GM12878 (cell line): Measurements from ENCODE around the gene HEG1. TPM values are rescaled to one million over a fixed set of nuclear protein-coding genes. Genes with fewer than 3 reads are reported as not detected.

Experiments
- ATAC-seq: fragments of 200-7000 bp; cut with Tn5 transposase; 3 replicates; pipeline ENCODE4 v1.9.1; 2020; ENCODE audit warnings: mild to moderate bottlenecking, moderate library complexity
- BruUV-seq: library from RNA; stranded (reverse); fragments of 400-500 nt; replicated peaks from 2 replicates; lab custom pipeline; 2021; lab: Mats Ljungman, UMichigan
- CTCF ChIA-PET: fragments of 300-600 bp; sonication (Branson Sonifier 250); formaldehyde crosslinking; extraction: SDS; loops from one replicate; lab custom pipeline; 2021; ENCODE audit warnings: inconsistent platforms; lab: Yijun Ruan, JAX
- POLR2A ChIA-PET: fragments of 350-600 bp; formaldehyde crosslinking; extraction: SDS; loops from one replicate; lab custom pipeline; 2021; ENCODE audit warnings: inconsistent platforms; lab: Charles Lee
- RAD21 ChIA-PET: fragments of 300-600 bp; sonication (Branson Sonifier 250); formaldehyde crosslinking; loops from one replicate; lab custom pipeline; 2023; ENCODE audit warnings: antibody characterized with exemption; ENCODE audit not compliant: unreplicated experiment; lab: Charles Lee
- SMC1A ChIA-PET: fragments of 300-600 bp; sonication (Branson Sonifier 250); formaldehyde crosslinking; loops from one replicate; lab custom pipeline; 2023; ENCODE audit not compliant: unreplicated experiment, uncharacterized antibody; lab: Charles Lee
- DNase-seq: peaks from one replicate; pipeline ENCODE4 v3.0.0-alpha.2; 2011; ENCODE audit warnings: low read depth, low spot score
- FAIRE-seq: peaks from 3 replicates; lab custom pipeline; 2011; peaks lifted over from hg19 to GRCh38; lab: Jason Lieb, UNC
- H2AFZ ChIP-seq: 2 replicates; pipeline ENCODE4 v1.6.0; 2011; ENCODE audit warnings: low read depth, low read length, control low read depth; ENCODE audit not compliant: control insufficient read depth
- H3K27ac ChIP-seq: 2 replicates; pipeline ENCODE4 v1.5.1; 2011; ENCODE audit warnings: control low read depth; ENCODE audit not compliant: control insufficient read depth, insufficient read depth
- H3K27me3 ChIP-seq, 2 experiments: replicated peaks in 1 of 2; 2 replicates each; pipeline versions ENCODE4 v1.6.0 to v1.6.1; 2011; ENCODE audit warnings: low read length in 1 of 2; ENCODE audit not compliant: control insufficient read depth in 2 of 2, insufficient read depth in 2 of 2
- H3K36me3 ChIP-seq, 2 experiments: 2 replicates each; pipeline ENCODE4 v1.5.1; 2011; ENCODE audit warnings: low read length in 1 of 2; ENCODE audit not compliant: control insufficient read depth in 2 of 2, insufficient read depth in 2 of 2
- H3K4me1 ChIP-seq: 2 replicates; pipeline ENCODE4 v1.6.1; 2011; ENCODE audit warnings: mild to moderate bottlenecking, low read length, moderate library complexity, mixed read lengths; ENCODE audit not compliant: control insufficient read depth, insufficient read depth
- H3K4me2 ChIP-seq: 2 replicates; pipeline ENCODE4 v1.6.0; 2011; ENCODE audit warnings: control low read depth; ENCODE audit not compliant: control insufficient read depth, insufficient read depth
- H3K4me3 ChIP-seq: fragments of 200-600 bp; sonication (generic); 2 replicates; pipeline ENCODE4 v1.5.1; 2016
- H3K79me2 ChIP-seq: 2 replicates; pipeline ENCODE4 v1.6.0; 2011; ENCODE audit warnings: low read length; ENCODE audit not compliant: control insufficient read depth, insufficient read depth
- H3K9ac ChIP-seq: 2 replicates; pipeline ENCODE4 v1.8.0; 2011; ENCODE audit warnings: low read length, control low read depth, mixed read lengths; ENCODE audit not compliant: control insufficient read depth, insufficient read depth
- H3K9me3 ChIP-seq: replicated peaks from 3 replicates; pipeline ENCODE4 v1.5.1; 2011; ENCODE audit warnings: mild to moderate bottlenecking, low read length; ENCODE audit not compliant: control insufficient read depth, insufficient read depth
- H4K20me1 ChIP-seq: 2 replicates; pipeline ENCODE4 v1.6.0; 2011; ENCODE audit not compliant: control insufficient read depth, insufficient read depth
- BCLAF1 ChIP-seq: fragments of 450-650 bp; IDR thresholded peaks from 2 replicates; pipeline ENCODE4 v1.6.1; 2017; ENCODE audit warnings: antibody characterized with exemption, mild to moderate bottlenecking, moderate library complexity
- IRF4 ChIP-seq: IDR thresholded peaks from 2 replicates; pipeline ENCODE4 v1.6.1; 2011; ENCODE audit warnings: low read depth, low read length
- NR2C1 ChIP-seq: fragments of 450-650 bp; IDR thresholded peaks from 2 replicates; pipeline ENCODE4 v1.6.1; 2017; ENCODE audit warnings: antibody characterized with exemption, mild to moderate bottlenecking, moderate library complexity
- POU2F2 ChIP-seq: IDR thresholded peaks from 3 replicates; pipeline ENCODE4 v1.6.1; 2011; ENCODE audit warnings: low read depth, mild to moderate bottlenecking, low read length, borderline replicate concordance
- RUNX3 ChIP-seq: IDR thresholded peaks from 2 replicates; pipeline ENCODE4 v1.6.1; 2012; ENCODE audit warnings: low read length, inconsistent platforms
- WGBS: methylation state at CpG from one replicate; pipeline ENCODE4 v1.1.6; 2016; ENCODE audit warnings: low lambda C conversion rate; ENCODE audit not compliant: insufficient replicate concordance, insufficient coverage; ENCODE audit errors: missing lambda C conversion rate; 5-methylcytosine and 5-hydroxymethylcytosine counted together
- in situ Hi-C: fragments of 300-500 bp; cut with MboI; formaldehyde crosslinking; loops from 9 replicates; pipeline ENCODE4 v1.14.3; 2018; ENCODE audit warnings: mixed read lengths
- intact Hi-C: fragments of 100-400 bp; cut with micrococcal nuclease; formaldehyde crosslinking; loops from one replicate; pipeline ENCODE4 v1.14.2; 2022; ENCODE audit not compliant: unreplicated experiment
- polyA plus RNA-seq, 11 experiments: library from polyadenylated mRNA; depleted of rRNA in 4 of 11; unstranded in 6 of 11; stranded (reverse) in 5 of 11; fragments of >200 nt; fragmentation: Nextera tagmentation in 4 of 11; fragmentation: Illumina TruSeq in 1 of 11; extraction: Ambion mirVana in 4 of 11; extraction: Trizol in 1 of 11; gene quantifications; 1 replicate in 1 of 11; 2 replicates in 10 of 11; pipeline versions ENCODE4 v1.2.1 to v1.2.3, GENCODE V29; 2011 to 2016; ENCODE audit warnings: inconsistent platforms in 2 of 11, missing spikeins in 2 of 11, low read depth in 1 of 11
- total RNA-seq, 4 experiments: library from RNA; depleted of rRNA in 3 of 4; stranded (reverse); fragments of >200 nt in 3 of 4; fragmentation: Illumina TruSeq in 1 of 4; extraction: Trizol in 1 of 4; gene quantifications; 2 replicates each; pipeline versions ENCODE4 v1.2.1 to v1.2.3, GENCODE V29; 2013 to 2021

HEG1 gene
- total and polyA plus RNA-seq, 10 of the 15 experiments (the other 5 are each of a cell fraction or from before 2014, with no cell fraction given) = 2.2 to 32.1 (median 7.6) TPM

GRCh38 chr3:125077864-125078263 is 22.1 kb upstream of the HEG1 start:
- no peak for TF ChIP-seq IRF4
- no peak for TF ChIP-seq BCLAF1
- TF ChIP-seq RUNX3 = peak; percentile 51
- peak; percentile 54; the same call in 2 of the 3 replicates for TF ChIP-seq POU2F2
- TF ChIP-seq NR2C1 = no peak
- Histone ChIP-seq H3K27me3 (no peaks in the 10 kb centered on the region), H3K27ac (no peak overlapping the region; the same call in 1 of the 2 replicates), H3K4me3 (no peak overlapping the region), H3K4me1 (peaks cover 19% of the 10 kb centered on the region), H4K20me1 (no peaks in the 10 kb centered on the region), H3K9me3 (no peaks in the 10 kb centered on the region), H3K36me3 (peaks cover 0 to 17% of the 10 kb centered on the region in 2 experiments; a peak in 1 of 4 replicates), H3K9ac (no peak overlapping the region), H3K79me2 (no peaks in the 10 kb centered on the region), H2AFZ (no peak overlapping the region), H3K4me2 (peak overlapping the region; percentile 34; the same call in 1 of the 2 replicates)
- ChIA-PET RAD21 (no interaction called here), CTCF (no interaction called here), POLR2A (no interaction called here), SMC1A (interaction anchor here (0.6 kb wide), 1 partner anchor 32 kb away, joined by 4 read pairs; no protein-coding TSS in a partner anchor)
- 80% methylated on average over 3 of the region's 3 CpGs for WGBS
- BruUV-seq = no TSS peak
- intact Hi-C loops (no loop called here), in situ Hi-C loops (no loop called here)
- peak; percentile 7 for FAIRE-seq
- ATAC-seq = peak; percentile 36; the same call in 1 of the 3 replicates
- DNase-seq = peak; percentile 21
